Urothelium cell line (cell line): ENCODE measurements around the gene DPP4.

Experiments used
- DNase-seq: peaks from one replicate; pipeline ENCODE4 v3.0.0; 2011; ENCODE audit warnings: low spot score, mixed read lengths
- FAIRE-seq: peaks from 2 replicates; lab custom pipeline; 2011; peaks lifted over from hg19 to GRCh38; lab: Jason Lieb, UNC

The DPP4 gene

GRCh38 chr2:162073888-162074631 is at the start of gene DPP4:
TSS of gene DPP4 (minus strand) at chr2:162074215. CDS start at chr2:162073981, 234 bp downstream.
- DNase-seq (peak; percentile 64), FAIRE-seq (no peak)

- FAIRE-seq (no peak), DNase-seq (no peak)
Measured at GRCh38 chr2:162118166-162119031, 44.4 kb upstream of the DPP4 start.

GRCh38 chr2:162116352-162116751 is 42.3 kb upstream of the DPP4 start:
- DNase-seq (no peak), FAIRE-seq (no peak)

GRCh38 chr2:162115076-162115475 is 41.1 kb upstream of the DPP4 start:
- no peak for DNase-seq
- no peak for FAIRE-seq

- FAIRE-seq, result no peak
- DNase-seq, result no peak
Measured at GRCh38 chr2:162114271-162114670, 40.3 kb upstream of the DPP4 start.

- DNase-seq (no peak), FAIRE-seq (no peak)
Measured at GRCh38 chr2:162113776-162114168, 39.8 kb upstream of the DPP4 start.

- FAIRE-seq (no peak), DNase-seq (no peak)
Measured at GRCh38 chr2:162113088-162113775, 39.2 kb upstream of the DPP4 start.

GRCh38 chr2:162111958-162112850 is 38.2 kb upstream of the DPP4 start:
- FAIRE-seq (no peak), DNase-seq (no peak)

GRCh38 chr2:162107361-162107901 is 33.4 kb upstream of the DPP4 start:
- no peak for DNase-seq
- FAIRE-seq, result no peak

GRCh38 chr2:162106746-162107145 is 32.7 kb upstream of the DPP4 start:
- FAIRE-seq (no peak), DNase-seq (no peak)

GRCh38 chr2:162106146-162106551 is 32.1 kb upstream of the DPP4 start:
- FAIRE-seq, result no peak

GRCh38 chr2:162103443-162104009 is 29.5 kb upstream of the DPP4 start:
- FAIRE-seq, result no peak
- no peak for DNase-seq

More at GRCh38 chr2:162106146-162106551, 32.1 kb upstream of the DPP4 start:
- DNase-seq, result no peak

GRCh38 chr2:162100579-162100978 is 26.6 kb upstream of the DPP4 start:
- no peak for DNase-seq
- no peak for FAIRE-seq

GRCh38 chr2:162099836-162100235 is 25.8 kb upstream of the DPP4 start:
- DNase-seq, result no peak
- FAIRE-seq, result no peak

GRCh38 chr2:162092658-162093556 is 18.9 kb upstream of the DPP4 start:
- DNase-seq (peak; percentile 73), FAIRE-seq (no peak)

- DNase-seq (no peak), FAIRE-seq (no peak)
Measured at GRCh38 chr2:162092008-162092390, 18.0 kb upstream of the DPP4 start.

GRCh38 chr2:162091325-162092007 is 17.5 kb upstream of the DPP4 start:
- FAIRE-seq, result no peak
- no peak for DNase-seq

GRCh38 chr2:162090109-162090508 is 16.1 kb upstream of the DPP4 start:
- no peak for DNase-seq
- FAIRE-seq, result no peak
